Fibroblast of upper back skin (primary cell): Measurements from ENCODE around the gene GPC6.

ENCODE experiments used
- DNase-seq: peaks from one replicate; pipeline ENCODE4 v3.0.0-alpha.2; 2013

The GPC6 gene

DNA sequence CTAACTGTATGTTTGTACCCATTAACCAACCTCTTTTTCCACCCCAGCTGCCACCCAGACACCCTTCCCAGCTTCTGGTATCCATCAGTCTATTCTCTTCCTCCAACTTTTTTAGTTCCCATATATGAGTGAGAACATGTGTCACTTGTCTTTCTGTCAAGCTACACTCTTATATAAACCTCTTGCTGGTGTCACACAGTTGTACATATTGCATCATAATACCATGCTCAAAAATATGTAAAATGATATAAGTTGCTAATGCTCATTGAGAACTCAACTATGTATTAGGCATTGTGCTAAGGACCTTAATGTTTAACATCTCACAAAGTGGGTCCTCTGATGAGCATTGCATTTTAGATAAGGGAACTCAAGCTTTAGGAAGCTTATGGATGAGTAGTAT, 395.4 kb downstream of the GPC6 start:
- no peak for DNase-seq

DNA sequence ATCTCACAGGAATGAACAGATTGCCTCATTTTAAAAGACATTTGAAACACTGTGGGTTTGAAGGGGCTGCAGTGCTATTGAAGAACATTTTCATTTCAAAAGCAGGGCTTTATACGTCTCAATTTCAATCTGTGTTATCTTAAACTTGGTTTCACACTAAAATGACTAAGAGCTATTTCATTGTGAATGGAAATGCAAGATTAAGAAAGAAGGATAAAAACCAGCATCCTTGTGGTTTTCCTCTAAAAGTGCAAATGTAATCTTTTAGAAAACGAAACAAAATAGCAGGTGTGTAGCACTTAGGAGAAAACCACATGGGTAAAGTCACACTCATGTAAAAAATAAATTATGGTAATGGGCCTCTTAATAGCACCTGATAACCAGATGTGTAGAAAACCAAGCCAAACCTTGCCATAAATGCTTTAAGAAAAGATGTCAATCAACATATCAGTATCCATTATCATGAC, 397.7 kb downstream of the GPC6 start:
- peak; percentile 51 for DNase-seq

DNA sequence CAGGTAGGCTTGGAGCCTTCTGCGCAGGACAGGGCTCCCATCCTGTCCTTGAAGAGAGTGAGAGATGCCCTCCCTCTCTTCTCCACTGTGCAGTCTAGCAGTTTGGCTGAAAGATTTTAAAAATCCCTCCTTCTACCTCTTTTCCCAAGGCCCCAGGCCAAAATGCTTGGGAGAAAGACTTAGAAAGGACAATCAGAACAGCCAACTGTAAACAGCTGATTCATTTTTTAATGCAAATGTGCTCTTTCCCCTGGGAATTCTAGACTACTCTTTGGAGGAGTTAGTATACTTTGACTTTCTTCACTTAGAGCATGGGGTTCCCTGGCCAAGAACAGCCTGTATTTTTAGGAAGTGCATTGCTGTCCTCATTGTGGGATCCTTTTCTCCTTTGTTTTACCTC, 398.9 kb downstream of the GPC6 start:
- DNase-seq: no peak

DNA sequence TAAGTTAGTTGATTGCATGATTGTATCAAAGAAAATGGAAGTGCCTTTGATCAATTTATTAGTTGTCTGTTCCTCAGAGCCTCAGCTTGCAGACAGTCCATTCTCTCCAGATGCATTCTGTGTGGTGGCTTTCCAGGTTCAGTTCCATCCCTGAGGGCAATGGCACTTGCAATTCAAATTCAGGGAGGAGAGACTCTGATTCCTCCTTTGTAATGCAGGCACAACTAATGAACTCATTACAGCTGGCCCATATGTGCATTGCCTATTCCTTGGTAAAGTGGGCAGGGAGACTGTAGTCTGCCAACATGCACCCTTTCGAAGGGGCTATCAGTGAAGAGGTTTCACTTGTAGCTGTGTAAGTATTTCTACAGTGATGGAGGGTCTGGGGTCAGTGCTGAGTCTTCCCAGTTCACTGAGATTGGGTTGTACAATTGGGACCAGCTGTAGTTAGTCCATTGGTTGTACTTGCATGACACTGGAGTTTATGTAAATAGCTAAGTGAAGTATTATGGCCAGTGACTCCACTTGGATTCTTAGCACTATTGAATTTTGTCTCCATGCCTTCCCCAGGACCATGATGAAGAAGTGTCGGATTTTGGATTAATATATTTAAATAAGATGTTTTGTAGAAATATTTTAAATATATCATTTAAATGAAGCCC, 401.7 kb downstream of the GPC6 start:
- DNase-seq: no peak

DNA sequence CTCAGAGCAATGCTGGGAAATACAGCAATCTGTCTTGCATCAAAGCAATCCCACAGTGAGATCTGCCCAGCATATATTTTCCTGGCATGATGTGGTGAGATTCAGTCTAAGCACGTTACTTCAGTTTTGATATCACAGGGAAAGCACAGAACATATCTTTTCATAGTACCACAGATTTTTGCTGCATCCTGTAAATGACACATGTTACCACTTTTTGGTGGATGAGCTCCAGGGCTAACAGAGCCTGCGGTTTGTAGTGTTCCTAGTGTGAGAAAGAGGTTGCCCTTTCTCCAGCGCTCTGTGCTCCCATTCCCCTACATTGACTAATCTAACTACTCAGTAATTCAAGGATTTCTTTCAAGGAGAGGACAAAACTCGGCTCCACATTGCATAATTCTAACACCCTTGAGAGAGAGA, 409.0 kb downstream of the GPC6 start:
- DNase-seq: peak; percentile 90

DNA sequence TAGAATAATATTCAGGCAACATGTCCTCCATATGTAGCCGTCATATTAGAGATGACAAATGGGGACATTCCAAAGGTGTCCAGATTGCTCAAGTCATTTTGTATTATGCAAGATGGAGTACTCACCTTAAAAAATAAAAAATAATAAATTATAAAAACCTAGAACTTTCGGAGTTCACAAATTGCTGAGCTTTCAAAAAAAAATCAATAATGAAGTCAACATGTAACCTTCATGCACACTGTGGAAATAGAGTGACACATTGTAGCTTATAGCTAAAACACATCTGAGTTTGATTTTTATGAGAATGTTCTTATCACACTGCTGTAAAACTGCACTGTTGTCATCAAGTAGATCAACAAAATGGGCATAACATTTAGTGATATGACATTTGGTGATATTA, 411.2 kb downstream of the GPC6 start:
- no peak for DNase-seq

DNA sequence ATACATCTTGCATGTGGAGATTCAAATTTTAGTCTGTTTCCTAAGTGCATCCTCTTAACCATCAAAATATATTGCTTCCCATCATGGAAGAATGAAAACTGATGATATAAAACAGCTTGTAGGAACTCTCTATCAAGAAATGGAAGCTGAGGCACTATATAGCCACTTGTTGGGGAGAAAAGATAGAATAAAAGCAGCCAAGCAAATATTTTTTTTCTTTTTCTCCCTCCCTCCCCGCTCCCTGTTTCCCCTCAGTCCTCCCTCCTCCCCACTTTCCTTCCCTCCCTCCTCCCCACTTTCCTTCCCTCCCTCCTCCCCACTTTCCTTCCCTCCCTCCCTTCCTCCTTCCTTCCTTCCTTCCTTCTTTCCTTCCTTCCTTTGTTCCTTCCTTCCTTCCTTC, 413.8 kb downstream of the GPC6 start:
- DNase-seq: no peak

DNA sequence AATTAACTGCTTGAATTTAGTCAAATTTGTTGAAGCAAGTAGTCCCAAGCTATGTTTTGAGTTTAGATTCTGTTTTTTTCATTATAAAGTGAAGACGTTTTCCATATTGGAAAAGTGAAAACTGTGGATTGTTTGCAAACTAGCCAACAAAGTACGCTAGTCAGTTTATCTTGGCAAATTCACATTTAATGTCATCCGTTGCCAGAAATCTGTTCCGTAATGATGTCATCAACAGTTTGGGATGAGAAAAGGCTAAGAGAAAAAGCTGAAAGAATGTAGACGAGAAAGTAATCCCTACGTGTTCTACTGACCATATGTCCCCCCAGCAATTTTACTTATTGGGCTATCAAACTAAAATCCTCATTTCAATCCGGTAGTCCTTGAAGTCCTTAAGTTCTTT, 419.6 kb downstream of the GPC6 start:
- peak; percentile 23 for DNase-seq

DNA sequence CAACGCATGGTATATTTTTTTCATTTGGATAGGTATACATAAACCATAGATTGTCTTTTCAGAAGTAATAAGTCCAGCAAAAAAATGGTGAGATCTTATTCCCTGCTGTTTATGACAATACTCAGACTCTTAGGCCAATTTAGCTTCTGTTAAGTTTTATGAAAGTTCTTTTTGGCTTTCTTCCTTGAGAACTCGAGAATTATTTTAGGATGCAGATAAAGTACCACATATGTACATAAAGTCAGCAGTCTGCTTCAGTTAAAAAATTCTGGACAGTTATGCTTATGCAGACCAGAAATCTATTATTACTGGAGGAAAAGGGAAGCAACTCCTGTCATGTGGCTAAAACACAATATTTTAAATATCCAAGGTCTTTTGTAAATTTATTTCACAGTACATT, 422.9 kb downstream of the GPC6 start:
- no peak for DNase-seq

DNA sequence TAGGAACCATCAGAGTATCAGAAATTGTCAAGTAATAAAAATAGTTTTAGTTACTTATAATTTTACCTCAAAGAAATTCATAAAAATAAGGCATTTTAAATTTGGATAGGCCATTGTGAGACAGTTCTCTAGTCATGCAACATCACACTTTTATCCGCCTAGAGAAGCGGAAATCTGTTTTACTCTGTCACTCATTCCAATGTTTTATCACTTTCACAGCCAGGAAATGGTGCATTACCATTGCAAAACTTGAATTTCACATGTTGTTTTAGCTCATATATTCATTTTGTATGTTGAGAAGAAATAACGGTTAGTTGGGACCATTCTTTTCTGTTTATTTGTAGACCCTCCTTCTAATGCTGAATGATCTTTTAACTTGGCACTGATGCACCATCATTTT, 427.2 kb downstream of the GPC6 start:
- DNase-seq: no peak

DNA sequence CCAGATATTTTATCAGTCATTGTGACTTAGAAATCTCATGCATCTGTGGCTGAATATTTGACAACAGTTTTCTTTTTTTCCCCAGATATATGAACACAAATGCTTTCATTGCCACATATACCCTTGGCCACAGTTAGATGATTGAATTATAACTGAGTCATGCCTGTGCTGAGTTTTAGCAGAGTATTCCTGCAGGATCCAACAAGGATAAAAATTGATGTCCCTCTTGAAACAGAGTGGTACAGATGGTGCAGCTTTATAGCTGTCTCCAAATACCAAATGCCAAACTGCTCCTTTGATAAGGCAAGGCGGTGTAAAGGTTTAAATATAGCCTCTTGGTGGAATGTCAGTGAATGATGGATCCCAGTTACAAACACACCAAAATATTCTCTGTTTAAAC, 428.5 kb downstream of the GPC6 start:
- no peak for DNase-seq

DNA sequence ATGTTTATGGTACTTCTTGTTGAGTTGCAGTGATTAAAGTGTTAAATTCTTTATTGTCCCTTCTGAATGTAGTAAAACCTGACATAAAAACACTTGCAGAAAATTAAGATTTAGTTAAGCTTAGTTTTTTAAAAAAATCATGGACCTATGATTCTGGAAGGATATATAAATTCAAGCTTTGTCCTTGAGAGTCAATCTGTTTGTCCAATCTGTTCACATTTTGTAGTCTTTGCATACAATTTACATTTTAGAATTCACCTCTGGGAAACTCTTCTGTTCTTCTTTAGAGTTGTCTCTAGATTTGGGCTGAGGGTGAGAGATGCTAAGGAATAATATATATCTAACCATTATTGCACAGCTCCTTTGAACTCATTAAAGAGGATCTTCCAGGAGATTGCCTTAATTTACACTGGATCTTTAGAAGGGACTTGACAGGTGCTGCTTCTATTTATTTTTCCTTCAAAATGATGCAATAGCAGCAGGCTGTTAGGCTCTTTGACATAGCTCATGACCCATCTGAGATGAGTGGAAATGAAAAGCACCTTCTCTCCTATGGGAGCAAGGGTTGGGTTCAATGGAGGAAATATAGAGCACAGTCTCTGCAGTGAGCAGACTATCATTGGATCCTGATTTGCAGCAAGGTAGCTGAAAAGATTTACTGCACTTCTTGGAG, 433.9 kb downstream of the GPC6 start:
- no peak for DNase-seq

DNA sequence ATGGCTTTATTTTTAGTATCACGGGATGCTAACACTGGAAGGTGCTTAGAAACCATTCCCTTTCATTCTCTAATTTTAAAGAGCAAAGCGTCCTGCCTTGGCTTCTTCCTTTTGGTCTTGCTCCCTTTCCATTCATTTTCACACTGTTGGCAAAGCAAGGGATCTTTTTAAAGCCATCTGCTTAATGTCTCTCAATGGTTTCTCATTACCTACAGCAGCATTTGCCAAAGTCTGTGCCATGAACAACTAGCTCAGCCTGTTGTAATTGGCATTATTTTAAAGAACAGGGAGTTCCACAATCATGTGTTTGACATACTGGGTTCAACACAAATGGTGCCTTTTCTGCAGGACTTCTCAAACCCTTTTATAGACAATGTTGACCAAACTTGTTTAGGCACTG, 444.3 kb downstream of the GPC6 start:
- DNase-seq: no peak

DNA sequence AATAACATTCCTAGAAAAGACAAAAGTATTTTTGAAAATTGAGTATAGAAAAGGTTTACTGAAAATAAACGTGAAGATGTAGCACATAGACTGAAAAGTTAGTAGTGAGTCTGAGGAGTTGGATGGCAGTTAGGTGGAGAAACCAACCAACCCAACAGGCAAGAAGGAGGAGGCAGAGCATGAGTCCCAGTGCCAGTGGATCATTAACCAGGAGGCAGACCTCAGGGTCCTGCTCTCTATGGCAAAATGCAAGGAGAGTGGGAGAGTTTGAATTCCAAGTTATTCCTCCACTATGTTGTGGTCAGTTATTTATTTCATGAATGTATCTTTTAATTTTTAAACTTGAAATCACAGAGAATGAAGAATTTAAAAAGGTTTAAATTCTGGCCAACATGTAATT, 446.4 kb downstream of the GPC6 start:
- no peak for DNase-seq

DNA sequence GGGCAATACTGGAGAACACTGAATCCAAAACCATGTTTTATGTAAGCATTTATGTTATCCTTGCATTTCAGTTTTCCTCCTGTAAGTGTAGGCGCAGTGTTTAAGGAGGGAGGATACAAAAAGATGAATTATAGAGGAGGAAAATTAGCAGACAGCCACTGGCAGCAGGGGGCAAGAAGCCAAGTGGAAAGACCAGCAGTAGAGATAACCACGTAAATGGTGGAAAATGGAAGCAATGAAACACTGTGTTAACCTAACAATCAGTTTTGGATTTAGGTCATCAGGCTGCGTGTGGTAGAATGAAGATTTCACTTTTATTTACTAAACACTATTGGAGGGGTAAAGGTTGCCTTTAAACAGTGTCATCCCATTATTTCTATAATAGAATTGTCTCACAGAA, 447.3 kb downstream of the GPC6 start:
- DNase-seq: no peak

DNA sequence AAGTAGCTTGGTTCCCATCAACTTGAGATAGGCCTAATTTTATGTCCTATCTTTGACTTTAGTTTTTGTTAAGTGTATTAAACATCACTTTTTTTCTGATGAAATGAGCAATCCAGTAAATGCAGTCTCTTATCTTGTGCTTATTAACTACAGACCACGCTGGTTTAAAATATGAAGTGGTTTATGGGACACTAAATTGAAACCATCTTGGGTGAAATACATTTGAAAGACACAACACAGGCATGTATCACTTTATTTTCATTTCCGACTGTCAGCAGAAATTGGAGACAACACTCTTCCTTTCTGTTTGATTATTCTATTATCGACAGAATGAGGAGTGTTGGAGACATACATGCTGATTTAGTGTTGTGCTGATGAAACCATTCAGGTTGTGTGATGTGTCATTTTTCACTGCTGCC, 447.7 kb downstream of the GPC6 start:
- DNase-seq: peak; percentile 23

DNA sequence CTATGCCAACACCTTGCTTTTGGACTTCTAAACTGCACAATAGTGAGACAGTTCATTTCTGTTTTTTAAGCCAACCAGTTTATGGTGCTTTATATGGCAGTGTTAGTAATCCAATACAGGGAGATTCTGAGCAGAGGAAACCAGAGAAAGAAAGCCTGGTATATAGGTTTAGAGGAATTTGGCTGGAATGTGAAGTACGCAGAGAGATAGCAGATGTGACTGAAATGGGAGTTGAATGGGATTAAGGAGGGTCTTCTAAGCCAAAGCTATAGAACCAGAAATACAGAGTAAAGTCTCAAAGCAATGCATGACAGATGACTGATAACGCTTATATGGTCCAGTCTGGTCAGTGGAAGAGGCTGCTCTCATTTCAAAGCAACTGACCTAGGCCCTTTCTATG, 453.7 kb downstream of the GPC6 start:
- DNase-seq: no peak

DNA sequence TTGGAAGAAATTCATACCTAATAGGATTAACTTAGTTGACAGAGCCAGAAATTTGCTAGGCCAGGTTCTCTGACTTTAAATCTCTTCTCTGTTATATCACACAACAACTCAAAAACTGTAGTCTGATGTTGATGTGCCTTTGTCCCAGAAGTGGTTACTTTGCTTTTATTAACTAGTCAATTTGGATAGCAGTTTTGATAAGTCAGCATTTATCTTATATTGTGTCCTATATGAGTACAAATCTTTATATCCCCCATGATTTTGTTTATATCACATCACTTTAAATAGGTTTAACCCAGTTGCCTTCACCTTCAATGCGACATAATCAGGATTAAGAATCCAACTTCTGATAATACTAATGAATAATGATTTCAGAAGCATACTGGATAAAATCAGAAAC, 459.3 kb downstream of the GPC6 start:
- no peak for DNase-seq

DNA sequence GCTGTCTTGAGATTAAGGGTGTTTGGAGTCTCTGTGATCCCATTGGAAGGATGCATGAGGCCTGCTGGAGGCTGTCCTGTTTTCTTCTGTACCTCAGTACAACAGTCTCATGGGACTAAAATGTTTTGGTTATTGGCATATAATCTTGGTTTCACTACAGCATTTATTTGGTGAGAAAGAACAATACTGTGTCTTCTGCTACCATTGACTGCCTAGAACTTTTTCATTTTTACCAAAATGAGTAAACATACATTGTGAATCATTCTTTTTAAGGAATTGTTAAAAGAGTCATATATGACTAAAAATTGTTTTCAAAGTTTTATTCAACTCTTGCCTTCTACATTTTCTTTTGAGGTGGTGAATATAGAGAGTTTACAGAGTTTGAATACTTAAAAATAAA, 459.8 kb downstream of the GPC6 start:
- DNase-seq: no peak

DNA sequence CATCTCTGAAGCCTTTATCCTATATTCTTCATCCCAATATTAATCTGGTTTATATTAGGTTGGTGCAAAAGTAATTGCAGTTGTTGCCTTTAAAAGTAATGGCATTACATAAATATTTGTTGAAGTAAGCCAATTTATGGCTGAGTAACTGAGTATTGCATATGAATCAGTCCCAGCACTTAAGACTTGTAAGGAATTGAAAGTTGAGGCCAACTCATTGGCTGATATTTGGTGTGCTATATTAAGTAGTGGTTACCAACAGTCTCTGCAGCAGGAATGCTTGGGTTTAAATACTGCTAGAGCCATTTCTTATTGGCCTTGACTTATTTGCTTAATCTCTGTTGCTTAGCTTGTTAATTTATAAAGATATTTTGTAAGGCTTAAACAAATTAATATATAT, 460.7 kb downstream of the GPC6 start:
- DNase-seq: peak; percentile 21

DNA sequence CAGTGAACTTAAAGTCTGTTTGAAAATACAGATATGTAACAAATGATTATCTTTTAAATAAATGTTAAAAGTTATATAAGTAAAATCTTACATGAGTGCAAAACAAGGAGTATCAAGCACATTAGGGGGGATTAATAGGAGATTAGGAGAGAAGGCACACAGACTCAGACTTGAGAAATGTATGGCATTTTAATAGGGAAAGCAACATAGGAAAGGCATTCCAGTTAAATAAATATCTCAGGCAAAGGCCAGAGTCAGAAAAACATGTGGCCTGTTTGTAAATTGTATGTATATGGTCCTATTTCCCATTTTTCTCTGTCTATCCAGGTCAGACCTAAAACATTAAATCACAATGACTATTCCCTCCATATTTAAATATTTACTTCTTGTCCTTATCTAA, 462.7 kb downstream of the GPC6 start:
- DNase-seq: peak; percentile 47

DNA sequence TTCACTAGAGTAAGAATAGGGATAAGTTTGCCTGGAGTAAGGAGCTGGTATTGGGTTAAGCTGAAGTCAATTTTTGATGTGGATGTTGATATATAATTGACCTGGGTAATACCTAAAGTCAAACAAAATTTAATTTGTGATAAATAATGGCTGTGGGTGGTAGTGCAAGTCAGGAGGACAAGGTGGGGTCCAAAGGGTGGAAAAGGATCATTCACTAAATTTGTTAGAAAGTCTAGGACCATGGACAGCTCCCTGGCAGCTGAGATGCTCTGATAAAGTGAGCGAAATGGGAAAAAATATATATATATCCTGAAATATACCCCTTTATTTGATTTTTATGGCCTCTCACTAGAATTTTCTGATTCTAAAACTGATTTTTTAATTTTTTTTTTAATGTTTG, 463.5 kb downstream of the GPC6 start:
- peak; percentile 50 for DNase-seq

DNA sequence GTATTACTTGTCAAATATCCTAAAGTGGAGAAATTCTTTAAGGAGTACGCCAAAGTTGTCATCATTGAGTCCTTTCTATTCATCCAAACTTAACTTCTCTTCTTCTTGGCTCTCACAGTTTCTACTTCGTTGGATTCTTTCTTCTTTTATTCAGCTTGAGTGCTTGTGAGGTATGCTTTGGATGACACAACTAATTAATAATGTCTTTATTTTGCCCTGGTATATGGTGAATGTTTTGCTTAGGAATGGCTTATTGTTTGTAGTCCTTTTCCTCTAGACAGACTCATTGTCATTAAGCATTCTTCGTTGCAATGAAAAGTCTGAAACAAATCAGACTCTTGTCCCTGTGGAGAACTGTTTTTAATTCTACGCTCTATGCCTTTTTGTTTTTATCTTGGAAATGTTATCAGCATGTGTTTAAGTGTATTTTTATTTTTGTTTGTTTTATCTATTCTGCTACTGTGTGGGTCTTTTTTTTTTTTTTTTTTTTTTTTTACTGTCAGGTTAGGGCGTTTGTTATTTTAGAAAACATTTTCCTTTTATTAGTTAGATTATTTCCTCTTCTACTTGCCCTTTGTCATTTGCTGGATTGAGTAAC, 471.5 kb downstream of the GPC6 start:
- DNase-seq: no peak

DNA sequence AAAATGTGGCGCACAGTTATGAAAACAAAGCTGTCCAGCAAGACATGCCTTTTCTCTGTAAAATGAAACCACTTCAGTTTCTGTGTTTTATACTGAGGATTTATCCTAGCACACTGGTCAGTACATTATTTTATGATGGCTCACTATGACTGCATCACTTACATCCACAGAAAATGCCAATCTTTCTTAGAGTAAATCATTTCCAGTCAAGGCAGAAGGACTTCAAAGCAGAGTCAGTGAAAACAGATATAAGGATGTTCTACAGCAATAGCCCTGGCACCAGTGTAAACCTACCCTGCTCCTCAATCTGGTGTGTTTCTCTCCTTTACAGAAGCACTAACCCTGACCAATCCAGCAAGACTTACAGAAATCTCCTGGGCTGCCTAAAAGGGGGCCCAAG, 473.5 kb downstream of the GPC6 start:
- DNase-seq: peak; percentile 54
